DMS 273 treated with DMSO at 0.1 percent for 48 hours (cell line): Measurements from ENCODE around the gene DCBLD2.
"Not testable (repeated sequence)": the region's sequence is repeated elsewhere in the genome, so short reads cannot be mapped to it uniquely, and the experiment has no call there.

Source experiments
- DNase-seq: peaks from one replicate; lab custom pipeline; 2025; lab: John Stamatoyannopoulos, UW

The DCBLD2 gene

GRCh38 chr3:98892263-98892662, 9.2 kb downstream of the DCBLD2 start:
- DNase-seq = no peak

GRCh38 chr3:98890965-98891910, 10.3 kb downstream of the DCBLD2 start:
- no peak for DNase-seq

GRCh38 chr3:98890181-98890835, 11.2 kb downstream of the DCBLD2 start:
- no peak for DNase-seq

- DNase-seq = no peak
Measured at GRCh38 chr3:98887684-98888083, 13.8 kb downstream of the DCBLD2 start.

- no peak for DNase-seq
Measured at GRCh38 chr3:98886525-98886924, 15.0 kb downstream of the DCBLD2 start.

GRCh38 chr3:98885851-98886250, 15.6 kb downstream of the DCBLD2 start:
- no peak for DNase-seq

GRCh38 chr3:98884675-98885371, 16.7 kb downstream of the DCBLD2 start:
- DNase-seq = no peak

- DNase-seq = not testable (repeated sequence)
Measured at GRCh38 chr3:98882614-98883333, 18.7 kb downstream of the DCBLD2 start.

- no peak for DNase-seq
Measured at GRCh38 chr3:98877132-98877531, 24.4 kb downstream of the DCBLD2 start.

GRCh38 chr3:98875535-98875934, 26.0 kb downstream of the DCBLD2 start:
- no peak for DNase-seq

- DNase-seq = no peak
Measured at GRCh38 chr3:98874602-98875249, 26.8 kb downstream of the DCBLD2 start.

- no peak for DNase-seq
Measured at GRCh38 chr3:98869391-98869790, 32.1 kb downstream of the DCBLD2 start.

GRCh38 chr3:98857971-98858370, 43.5 kb downstream of the DCBLD2 start:
- not testable (repeated sequence) for DNase-seq

- DNase-seq = not testable (repeated sequence)
Measured at GRCh38 chr3:98857258-98857657, 44.2 kb downstream of the DCBLD2 start.

- no peak for DNase-seq
Measured at GRCh38 chr3:98856724-98857123, 44.8 kb downstream of the DCBLD2 start.

- DNase-seq = peak; percentile 4
Measured at GRCh38 chr3:98855806-98856400, 45.6 kb downstream of the DCBLD2 start.

GRCh38 chr3:98848108-98848507, 53.4 kb downstream of the DCBLD2 start:
- no peak for DNase-seq

GRCh38 chr3:98846101-98846500, 55.4 kb downstream of the DCBLD2 start:
- DNase-seq = no peak

GRCh38 chr3:98843266-98843959, 58.1 kb downstream of the DCBLD2 start:
- no peak for DNase-seq

GRCh38 chr3:98839846-98840245, 61.6 kb downstream of the DCBLD2 start:
- DNase-seq = no peak
